ENCODE results near the gene TAF1B.

TAF1B gene

DNA sequence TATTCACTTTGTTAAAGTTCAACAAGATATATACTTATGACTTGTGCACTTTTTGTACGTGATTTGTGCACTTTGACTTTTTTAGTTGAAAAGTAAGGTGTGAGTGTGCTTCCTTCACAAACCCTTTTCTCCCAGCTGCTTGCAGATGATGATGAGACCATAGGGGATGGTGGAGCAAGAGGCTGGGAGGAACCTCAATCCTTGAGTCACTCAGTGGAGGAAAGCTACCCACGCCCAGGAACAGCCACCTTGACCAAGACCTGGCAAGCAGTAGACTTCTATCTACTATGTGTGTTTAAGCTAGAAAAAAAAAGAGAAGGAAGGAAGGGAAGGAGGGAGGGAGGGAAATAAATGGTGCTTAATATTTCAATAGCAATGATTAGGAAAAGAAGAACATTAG lies 25.2 kb upstream of the TAF1B start:
- H3K4me3 ChIP-seq (ENCODE audit: insufficient read depth, low read length, poor library complexity, severe bottlenecking), result no peak overlapping the region
- no peaks in the 10 kb centered on the region for H3K9me3 ChIP-seq (ENCODE audit: insufficient read depth, low read length)
- H3K27ac ChIP-seq (ENCODE audit: low read depth, low read length), result no peak overlapping the region
- H4K20me1 ChIP-seq (ENCODE audit: low read depth, low read length), result no peaks in the 10 kb centered on the region
- TF ChIP-seq EZH2phosphoT487 (conservative IDR thresholded peaks at IDR 0.05; ENCODE audit: low read length), result no peak
- no peak overlapping the region for H3K4me2 ChIP-seq (ENCODE audit: low read depth, low read length, poor library complexity, severe bottlenecking)
- H3K79me2 ChIP-seq (ENCODE audit: insufficient read depth, low read length), result no peaks in the 10 kb centered on the region
- H3K9me2 ChIP-seq (replicated peaks; ENCODE audit: insufficient read depth, low read length), result no peaks in the 10 kb centered on the region
- no peak overlapping the region for H3K9ac ChIP-seq (ENCODE audit: low read length)
- no peaks in the 10 kb centered on the region for H3K36me3 ChIP-seq (ENCODE audit: low read length)
- no peak overlapping the region for H2AFZ ChIP-seq (ENCODE audit: low read depth, low read length, severe bottlenecking)
- H3K27me3 ChIP-seq (ENCODE audit: low read length), result no peaks in the 10 kb centered on the region
- H3F3A ChIP-seq (ENCODE audit: insufficient read depth), result no peaks in the 10 kb centered on the region

- no peak overlapping the region for H3K9ac ChIP-seq (ENCODE audit: low read length)
- H3F3A ChIP-seq (ENCODE audit: insufficient read depth), result no peaks in the 10 kb centered on the region
- H3K27ac ChIP-seq (ENCODE audit: low read depth, low read length), result no peak overlapping the region
- no peaks in the 10 kb centered on the region for H3K36me3 ChIP-seq (ENCODE audit: low read length)
- H3K9me3 ChIP-seq (ENCODE audit: insufficient read depth, low read length), result no peaks in the 10 kb centered on the region
- H3K79me2 ChIP-seq (ENCODE audit: insufficient read depth, low read length), result no peaks in the 10 kb centered on the region
- H3K27me3 ChIP-seq (ENCODE audit: low read length), result no peaks in the 10 kb centered on the region
- no peaks in the 10 kb centered on the region for H4K20me1 ChIP-seq (ENCODE audit: low read depth, low read length)
- TF ChIP-seq EZH2phosphoT487 (conservative IDR thresholded peaks at IDR 0.05; ENCODE audit: low read length), result no peak
- TF ChIP-seq, protein P1, sequence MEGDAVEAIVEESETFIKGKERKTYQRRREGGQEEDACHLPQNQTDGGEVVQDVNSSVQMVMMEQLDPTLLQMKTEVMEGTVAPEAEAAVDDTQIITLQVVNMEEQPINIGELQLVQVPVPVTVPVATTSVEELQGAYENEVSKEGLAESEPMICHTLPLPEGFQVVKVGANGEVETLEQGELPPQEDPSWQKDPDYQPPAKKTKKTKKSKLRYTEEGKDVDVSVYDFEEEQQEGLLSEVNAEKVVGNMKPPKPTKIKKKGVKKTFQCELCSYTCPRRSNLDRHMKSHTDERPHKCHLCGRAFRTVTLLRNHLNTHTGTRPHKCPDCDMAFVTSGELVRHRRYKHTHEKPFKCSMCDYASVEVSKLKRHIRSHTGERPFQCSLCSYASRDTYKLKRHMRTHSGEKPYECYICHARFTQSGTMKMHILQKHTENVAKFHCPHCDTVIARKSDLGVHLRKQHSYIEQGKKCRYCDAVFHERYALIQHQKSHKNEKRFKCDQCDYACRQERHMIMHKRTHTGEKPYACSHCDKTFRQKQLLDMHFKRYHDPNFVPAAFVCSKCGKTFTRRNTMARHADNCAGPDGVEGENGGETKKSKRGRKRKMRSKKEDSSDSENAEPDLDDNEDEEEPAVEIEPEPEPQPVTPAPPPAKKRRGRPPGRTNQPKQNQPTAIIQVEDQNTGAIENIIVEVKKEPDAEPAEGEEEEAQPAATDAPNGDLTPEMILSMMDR (IDR thresholded peaks at IDR 0.05; ENCODE audit: insufficient read depth, low read length, poor library complexity, severe bottlenecking), result no peak
- no peaks in the 10 kb centered on the region for H3K9me2 ChIP-seq (replicated peaks; ENCODE audit: insufficient read depth, low read length)
- no peak overlapping the region for H2AFZ ChIP-seq (ENCODE audit: low read depth, low read length, severe bottlenecking)
- no peak overlapping the region for H3K4me3 ChIP-seq (ENCODE audit: insufficient read depth, low read length, poor library complexity, severe bottlenecking)
- H3K4me2 ChIP-seq (ENCODE audit: low read depth, low read length, poor library complexity, severe bottlenecking), result no peak overlapping the region
Observed at GRCh38 chr2:9819551-9819950, 23.7 kb upstream of the TAF1B start.

DNA sequence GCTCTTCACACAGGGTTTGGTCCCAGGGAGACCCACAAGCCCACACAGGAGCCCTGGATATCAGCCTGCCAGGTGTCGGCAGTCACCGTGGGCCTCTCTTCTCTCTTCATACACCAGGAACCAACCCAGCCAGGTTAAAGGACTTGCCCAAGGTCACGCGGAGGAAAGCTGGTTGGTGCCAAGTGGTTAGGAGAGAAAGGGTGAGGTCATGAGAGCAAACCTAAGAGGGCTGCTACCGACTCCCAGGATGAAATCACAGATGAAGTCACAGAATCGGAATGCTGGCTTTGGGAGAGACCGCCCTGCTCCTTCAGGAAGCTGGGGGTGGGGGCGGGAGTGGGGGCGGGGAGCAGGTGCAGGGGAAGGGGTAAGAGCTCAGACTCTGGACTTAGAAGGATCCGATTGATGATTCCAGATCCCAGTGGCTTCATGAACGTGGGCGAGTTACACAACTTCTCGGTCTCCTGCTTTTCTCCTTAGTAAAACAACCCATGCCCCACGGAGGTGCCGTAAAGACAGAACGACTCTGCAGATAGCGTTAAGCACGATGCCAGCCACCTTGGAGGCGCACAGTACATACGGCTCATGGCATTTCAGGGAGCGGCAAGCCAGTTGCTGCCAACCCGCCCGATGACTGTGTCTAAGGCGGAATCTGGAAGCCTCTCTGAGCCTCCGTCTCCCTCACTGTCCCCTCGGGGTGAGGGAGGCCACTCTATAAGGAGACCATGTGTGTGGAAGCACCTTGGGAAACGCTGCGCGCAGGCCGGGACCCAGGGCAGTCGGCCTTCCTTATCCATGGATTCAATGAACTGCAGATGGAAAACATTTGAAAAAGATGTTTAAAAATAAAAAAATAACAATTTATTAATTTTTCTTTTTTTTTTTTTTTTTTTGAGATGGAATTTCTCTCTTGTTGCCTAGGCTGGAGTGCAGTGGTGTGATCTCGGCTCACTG lies 23.0 kb upstream of the TAF1B start:
- Histone ChIP-seq H3K4me3 (ENCODE audit: insufficient read depth, low read length, poor library complexity, severe bottlenecking) (no peak overlapping the region), H3K9ac (ENCODE audit: low read length) (no peak overlapping the region), H2AFZ (ENCODE audit: low read depth, low read length, severe bottlenecking) (no peak overlapping the region), H3K79me2 (ENCODE audit: insufficient read depth, low read length) (no peaks in the 10 kb centered on the region), H3K4me2 (ENCODE audit: low read depth, low read length, poor library complexity, severe bottlenecking) (no peak overlapping the region), H3K9me3 (ENCODE audit: insufficient read depth, low read length) (no peaks in the 10 kb centered on the region), H3K9me2 (replicated peaks; ENCODE audit: insufficient read depth, low read length) (no peaks in the 10 kb centered on the region), H3K27ac (ENCODE audit: low read depth, low read length) (no peak overlapping the region), H3F3A (ENCODE audit: insufficient read depth) (no peaks in the 10 kb centered on the region), H4K20me1 (ENCODE audit: low read depth, low read length) (no peaks in the 10 kb centered on the region), H3K36me3 (ENCODE audit: low read length) (no peaks in the 10 kb centered on the region), H3K27me3 (ENCODE audit: low read length) (no peaks in the 10 kb centered on the region)
- TF ChIP-seq EZH2phosphoT487 (conservative IDR thresholded peaks at IDR 0.05; ENCODE audit: low read length), result no peak
- TF ChIP-seq, protein P1 (IDR thresholded peaks at IDR 0.05; ENCODE audit: insufficient read depth, low read length, poor library complexity, severe bottlenecking), result no peak

Data from SU-DHL-6 (cell line).